Kidney epithelial cell (primary cell): ENCODE measurements around the gene TPM3. TPM values are rescaled to one million over a fixed set of nuclear protein-coding genes. Genes with fewer than 3 reads are reported as not detected.

Source experiments
- DNase-seq: peaks from one replicate; pipeline ENCODE4 v3.0.0-alpha.2; 2010; ENCODE audit warnings: low read depth
- H3K27me3 ChIP-seq: 2 replicates; pipeline ENCODE4 v1.6.0; 2011; ENCODE audit warnings: low read length; ENCODE audit not compliant: control insufficient read depth, insufficient read depth
- H3K36me3 ChIP-seq: 2 replicates; pipeline ENCODE4 v1.5.1; 2011; ENCODE audit warnings: low read length; ENCODE audit not compliant: control insufficient read depth, insufficient read depth
- H3K4me3 ChIP-seq: 2 replicates; pipeline ENCODE4 v1.5.1; 2011; ENCODE audit warnings: low read depth, mild to moderate bottlenecking, control low read depth, low read length
- CTCF ChIP-seq: IDR thresholded peaks from 2 replicates; pipeline ENCODE4 v1.5.1; 2011; ENCODE audit warnings: mild to moderate bottlenecking, moderate library complexity, low read length, control low read depth, inconsistent platforms; ENCODE audit not compliant: insufficient read depth, poor library complexity, severe bottlenecking
- total RNA-seq: library from RNA; depleted of rRNA; stranded (reverse); fragments of >200 nt; gene quantifications from 2 replicates; pipeline ENCODE4 v1.2.3, GENCODE V29; 2015

TPM3 gene
- total RNA-seq, 1 donor from 2014 or later = 529 TPM

- Histone ChIP-seq H3K4me3 (no peak overlapping the region), H3K27me3 (no peaks in the 10 kb centered on the region), H3K36me3 (no peaks in the 10 kb centered on the region)
- DNase-seq = no peak
- peak; percentile 9 for TF ChIP-seq CTCF
These were observed 74.3 kb downstream of the TPM3 start for GRCh38 chr1:154117642-154118041.

GRCh38 chr1:154115180-154115579, 76.7 kb downstream of the TPM3 start:
- Histone ChIP-seq H3K4me3 (no peak overlapping the region), H3K36me3 (no peaks in the 10 kb centered on the region), H3K27me3 (no peaks in the 10 kb centered on the region)
- no peak for DNase-seq
- no peak for TF ChIP-seq CTCF

Other genes with a start within 250 kb of the TPM3 start
- gene DENND4B, start 245.4 kb downstream of the TPM3 start, total RNA-seq = 25.1 and 42.8 TPM in 2 replicates
- 21.5 and 21.7 TPM in 2 replicates for gene CRTC2, start 233.5 kb downstream of the TPM3 start, total RNA-seq
- 219 and 246 TPM in 2 replicates for gene SLC39A1, start 228.6 kb downstream of the TPM3 start, total RNA-seq
- gene CREB3L4, start 224.2 kb downstream of the TPM3 start, total RNA-seq = 11.8 and 14.5 TPM in 2 replicates
- 220 and 242 TPM in 2 replicates for gene JTB, start 214.4 kb downstream of the TPM3 start, total RNA-seq
- gene RAB13, start 205.8 kb downstream of the TPM3 start, total RNA-seq = 46.3 and 48.7 TPM in 2 replicates
- gene RPS27, start 201.3 kb downstream of the TPM3 start, total RNA-seq = 2,282 and 2,407 TPM in 2 replicates
- gene NUP210L, start 37.0 kb downstream of the TPM3 start, total RNA-seq = not detected in 2 replicates
- not detected in 2 replicates for gene CFAP141, start 14.2 kb upstream of the TPM3 start, total RNA-seq
- gene UBAP2L, start 28.9 kb upstream of the TPM3 start, total RNA-seq = 61.7 and 70.9 TPM in 2 replicates
- gene HAX1, start 80.5 kb upstream of the TPM3 start, total RNA-seq = 106 and 117 TPM in 2 replicates
- not detected in 2 replicates for gene AQP10, start 129.0 kb upstream of the TPM3 start, total RNA-seq
- 30.9 and 45.2 TPM in 2 replicates for gene ATP8B2, start 133.4 kb upstream of the TPM3 start, total RNA-seq
- 9.6 and 11.7 TPM in 2 replicates for gene IL6R, start 213.2 kb upstream of the TPM3 start, total RNA-seq